Heart right ventricle (tissue), 16 donors: ENCODE data around the gene ANO2. TPM values are rescaled to one million over a fixed set of nuclear protein-coding genes. Genes with fewer than 3 reads are reported as not detected.

ENCODE experiments used
- ATAC-seq, 8 donors: fragments of 200-7000 bp; cut with Tn5 transposase; one replicate each; pipeline ENCODE4 v1.9.1; 2020; ENCODE audit warnings: mild to moderate bottlenecking in 8 of 8, moderate library complexity in 8 of 8, moderate number of reproducible peaks in 1 of 8
- DNase-seq, 2 donors: peaks; one replicate each; pipeline ENCODE4 v3.0.0-alpha.2; 2020
- H3K27ac ChIP-seq, 10 donors: fragments of 200-600 bp; sonication (generic) in 2 of 10; one replicate each; pipeline versions ENCODE4 v1.5.0 to v1.8.0; 2020 to 2022; ENCODE audit warnings: mild to moderate bottlenecking in 3 of 10
- H3K27me3 ChIP-seq, 7 donors: fragments of 200-600 bp; one replicate each; pipeline ENCODE4 v1.8.0; 2021 to 2022; ENCODE audit warnings: mild to moderate bottlenecking in 2 of 7
- H3K36me3 ChIP-seq, 9 donors: fragments of 200-600 bp; sonication (generic) in 1 of 9; one replicate each; pipeline versions ENCODE4 v1.5.0 to v1.8.0; 2020 to 2022; ENCODE audit warnings: mild to moderate bottlenecking in 2 of 9
- H3K4me1 ChIP-seq, 9 donors: fragments of 200-600 bp; sonication (generic) in 1 of 9; one replicate each; pipeline versions ENCODE4 v1.5.0 to v1.8.0; 2020 to 2022; ENCODE audit warnings: mild to moderate bottlenecking in 4 of 9
- H3K4me3 ChIP-seq, 10 donors: fragments of 200-600 bp; sonication (generic) in 2 of 10; one replicate each; pipeline versions ENCODE4 v1.5.0 to v1.8.0; 2020 to 2022; ENCODE audit warnings: mild to moderate bottlenecking in 7 of 10, moderate library complexity in 2 of 10
- H3K9me3 ChIP-seq, 11 donors: fragments of 200-600 bp in 10 of 11; sonication (generic) in 2 of 11; one replicate each; pipeline versions ENCODE4 v1.5.0 to v1.8.0; 2013 to 2022; ENCODE audit warnings: mild to moderate bottlenecking in 2 of 11, control low read depth in 1 of 11, moderate library complexity in 1 of 11
- CTCF ChIP-seq, 9 donors: fragments of 200-600 bp; sonication (generic) in 2 of 9; IDR thresholded peaks; one replicate each; pipeline versions ENCODE4 v1.5.0 to v1.8.0; 2021 to 2022; ENCODE audit warnings: antibody characterized with exemption in 9 of 9, mild to moderate bottlenecking in 5 of 9, moderate library complexity in 1 of 9
- WGBS, 2 donors: extraction: QIAGEN DNeasy Blood & Tissue Kit; methylation state at CpG; one replicate each; pipeline ENCODE4 v1.1.7; 2013; ENCODE audit warnings: inconsistent platforms in 1 of 2; 5-methylcytosine and 5-hydroxymethylcytosine counted together
- intact Hi-C, 10 donors: fragments of 100-400 bp; cut with DNase I; formaldehyde crosslinking; loops; one replicate each; pipeline versions ENCODE4 v1.11.1 to v1.14.2; 2022
- polyA plus RNA-seq, 2 donors: library from polyadenylated mRNA; stranded (reverse); fragments of 200-250 nt; gene quantifications; one replicate each; pipeline ENCODE4 v1.2.3, GENCODE V29; 2013
- total RNA-seq, 10 donors: library from RNA; stranded (reverse); fragmentation: NEBNext Ultra II Directional in 3 of 10; extraction: Animal tissue kit (Norgen Biotek cat#: 25700) in 3 of 10; gene quantifications; one replicate each; pipeline versions ENCODE4 v1.2.1 to v1.2.4, GENCODE V29; 2021 to 2023
- donor health status: Arrhythmogenic right ventricular cardiomyopathy.
- donor health status: ischemic (EF 13 %, LVEDD 7.1; RV severe dilation, severe dysfunction).
- donor health status: healthy with polysubstance abuse.
- donor health status: DM: no; HTN: yes; CAD: no.
- donor health status: DM: no; HTN: no; CAD: no.
- donor health status: ischemic (EF 25% LVEDD 6.9; RV normal size, moderate dysfunction).
- donor health status: ischemic (EF 25% LVEDD 5.7; RV mildly dilated, moderate dysfunction).
- donor health status: healthy.
- donor health status: DM: yes; HTN: yes; CAD: no.
- donor health status: Ischemic cardiomyopathy.
- donor health status: ischemic (EF 35%, LVEDD 5.7; RV mildly dilated, moderate dysfunction).
- donor health status: nonischemic (EF 11% LVEDD 7.7; RV severe dilation, severe dysfunction).
- donor health status: DM: yes; HTN: yes; CAD: no.
- donor health status: PGD.
- donor health status: ischemic (EF 29% LVEDD 5.4; RV normal size, mild dysfunction).
- donor health status: nonischemic (EF 23%, LVEDD 6.1; RV moderate dilation, normal function).

The ANO2 gene
- total and polyA plus RNA-seq, 12 donors: 4.0 to 15.2 (median 12.0) TPM

DNA sequence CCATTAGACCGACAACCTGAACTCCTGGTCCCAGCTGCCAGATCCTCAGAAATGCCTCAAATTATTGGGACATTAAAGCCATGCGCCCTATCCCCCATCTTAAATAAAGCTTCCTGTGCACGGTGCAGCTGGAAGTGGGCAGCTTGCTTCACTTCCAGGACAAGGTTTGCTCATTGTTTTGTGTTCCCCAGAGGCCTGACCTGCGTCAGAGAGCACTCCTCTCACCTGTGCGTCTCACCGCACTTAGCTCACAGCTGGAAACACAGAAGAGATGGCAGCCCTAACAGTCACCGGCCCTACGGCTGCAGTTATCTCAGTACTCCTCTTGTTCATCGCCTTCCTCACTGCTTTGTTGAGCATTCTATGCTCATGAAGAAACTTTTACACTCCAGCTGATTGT lies 135.5 kb downstream of the ANO2 start:
- no peak for DNase-seq
- no peak for TF ChIP-seq CTCF (IDR thresholded peaks at IDR 0.05)
- peaks cover 0 to 11% (median 0%) of the 10 kb centered on the region in 7 donors for H3K27me3 ChIP-seq
- H3K4me1 ChIP-seq: no peaks in the 10 kb centered on the region
- H3K27ac ChIP-seq: no peak overlapping the region
- 70 to 76% methylated on average over 9 of the region's 9 CpGs for WGBS, 2 donors
- H3K4me3 ChIP-seq: no peak overlapping the region
- H3K36me3 ChIP-seq: peaks cover 0 to 35% (median 0%) of the 10 kb centered on the region in 9 donors
- H3K9me3 ChIP-seq: no peaks in the 10 kb centered on the region
- no peak for ATAC-seq
- intact Hi-C loops: no loop called here

DNA sequence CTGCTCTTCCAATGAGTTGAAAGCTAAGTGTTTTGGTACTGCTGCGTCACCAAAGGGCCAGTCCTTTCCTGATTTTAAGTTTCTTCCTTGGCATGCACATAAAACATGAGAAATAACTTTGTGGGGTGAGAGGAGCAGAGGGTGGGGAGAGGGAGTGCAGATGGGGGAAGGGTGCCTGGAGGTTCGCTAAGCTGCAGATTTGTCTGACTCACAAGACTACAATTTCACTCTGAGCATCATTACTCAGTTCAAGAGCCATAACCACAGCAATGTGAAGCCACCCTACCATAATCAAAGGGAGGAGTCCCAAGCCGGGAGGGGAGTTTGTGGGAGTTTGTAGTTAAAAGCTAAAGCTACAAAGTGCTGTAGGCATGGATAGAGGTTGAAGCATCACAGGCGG lies 136.1 kb downstream of the ANO2 start:
- no peak for DNase-seq
- Histone ChIP-seq H3K27ac (no peak overlapping the region), H3K27me3 (peaks cover 0 to 11% (median 0%) of the 10 kb centered on the region in 7 donors), H3K9me3 (no peaks in the 10 kb centered on the region), H3K4me1 (no peaks in the 10 kb centered on the region), H3K36me3 (peaks cover 0 to 41% (median 0%) of the 10 kb centered on the region in 9 donors), H3K4me3 (no peak overlapping the region)
- 86 to 93% methylated on average over 4 of the region's 4 CpGs for WGBS, 2 donors
- no peak for TF ChIP-seq CTCF (IDR thresholded peaks at IDR 0.05)
- ATAC-seq: no peak
- intact Hi-C loops: no loop called here

- Histone ChIP-seq H3K27ac (no peak overlapping the region), H3K4me3 (no peak overlapping the region), H3K4me1 (no peaks in the 10 kb centered on the region), H3K36me3 (peaks cover 0 to 52% (median 0%) of the 10 kb centered on the region in 9 donors), H3K9me3 (no peaks in the 10 kb centered on the region), H3K27me3 (peaks cover 0 to 18% (median 0%) of the 10 kb centered on the region in 7 donors)
- no peak for ATAC-seq
- WGBS, 2 donors: 87 to 89% methylated on average over 8 of the region's 8 CpGs
- no peak for DNase-seq
- no peak for TF ChIP-seq CTCF (IDR thresholded peaks at IDR 0.05)
- intact Hi-C loops: no loop called here
Observed at GRCh38 chr12:5807514-5808219, 137.4 kb downstream of the ANO2 start.

GRCh38 chr12:5807090-5807414 lies 138.0 kb downstream of the ANO2 start:
- H3K27ac ChIP-seq: no peak overlapping the region
- intact Hi-C loops: no loop called here
- no peak overlapping the region for H3K4me3 ChIP-seq
- H3K9me3 ChIP-seq: no peaks in the 10 kb centered on the region
- H3K4me1 ChIP-seq: no peaks in the 10 kb centered on the region
- ATAC-seq: no peak
- DNase-seq: no peak
- WGBS, 2 donors: 84 to 86% methylated on average over 6 of the region's 6 CpGs
- peaks cover 0 to 18% (median 0%) of the 10 kb centered on the region in 7 donors for H3K27me3 ChIP-seq
- TF ChIP-seq CTCF (IDR thresholded peaks at IDR 0.05): no peak
- H3K36me3 ChIP-seq: peaks cover 0 to 55% (median 0%) of the 10 kb centered on the region in 9 donors
